Body of pancreas (tissue), 4 donors: ENCODE measurements around the gene ISLR2.
"Not testable (repeated sequence)": the region's sequence is repeated elsewhere in the genome, so short reads cannot be mapped to it uniquely, and the experiment has no call there.

Source experiments
- CTCF ChIP-seq, 7 experiments: fragments of 450-650 bp in 4 of 7; fragments of 200-600 bp in 3 of 7; sonication (generic) in 3 of 7; IDR thresholded peaks; one replicate each; pipeline ENCODE4 v1.5.1; 2016 to 2019; ENCODE audit warnings: antibody characterized with exemption in 7 of 7
- POLR2A ChIP-seq, 3 donors: fragments of 450-650 bp; IDR thresholded peaks; one replicate each; pipeline ENCODE4 v1.6.1; 2016; ENCODE audit warnings: antibody characterized with exemption in 3 of 3, mild to moderate bottlenecking in 2 of 3

- TF ChIP-seq POLR2A, CTCF (IDR thresholded peaks at IDR 0.05): not testable (repeated sequence)
Measured at GRCh38 chr15:74162195-74162536, 31.8 kb downstream of the ISLR2 start.
